Stimulated activated CD4-positive, alpha-beta T cell treated with anti-CD3 and anti-CD28 coated beads, Interleukin-12 subunit alpha, Interleukin-12 subunit beta, amount 100 ng/mL, for 4 hours (primary cell): ENCODE results near the gene SMIM8.
"Not testable (repeated sequence)": the region's sequence is repeated elsewhere in the genome, so short reads cannot be mapped to it uniquely, and the experiment has no call there.

Source experiments
- DNase-seq: peaks from one replicate; pipeline ENCODE4 v3.0.0-alpha.2; 2020

The SMIM8 gene

GRCh38 chr6:87322304-87323212, at the start of gene SMIM8:
Gene SMIM8, plus strand, starts transcription at chr6:87322588. Its CDS starts 14,444 bp downstream, at chr6:87337032.
- DNase-seq, result peak; percentile 87

- no peak for DNase-seq
These were observed 47.6 kb upstream of the SMIM8 start for GRCh38 chr6:87274660-87275274.

DNA sequence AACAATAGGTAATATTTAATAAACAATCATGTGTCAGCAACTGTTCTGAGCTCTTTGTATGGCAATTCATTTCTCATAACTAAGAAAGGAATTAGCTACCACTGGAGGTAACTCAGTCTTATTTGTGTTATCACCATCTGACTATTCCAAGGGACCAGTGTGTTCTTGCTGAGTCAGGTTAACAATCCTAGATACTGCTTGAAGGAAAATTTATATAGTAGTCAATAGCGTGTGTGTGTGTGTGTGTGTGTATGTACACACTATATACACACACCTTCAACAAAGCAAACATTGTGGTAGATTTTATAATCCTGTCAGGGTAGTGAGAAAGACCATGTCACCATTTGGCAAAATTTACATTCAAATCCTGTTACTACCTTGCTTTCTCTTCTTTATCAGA, 45.8 kb upstream of the SMIM8 start:
- no peak for DNase-seq

DNA sequence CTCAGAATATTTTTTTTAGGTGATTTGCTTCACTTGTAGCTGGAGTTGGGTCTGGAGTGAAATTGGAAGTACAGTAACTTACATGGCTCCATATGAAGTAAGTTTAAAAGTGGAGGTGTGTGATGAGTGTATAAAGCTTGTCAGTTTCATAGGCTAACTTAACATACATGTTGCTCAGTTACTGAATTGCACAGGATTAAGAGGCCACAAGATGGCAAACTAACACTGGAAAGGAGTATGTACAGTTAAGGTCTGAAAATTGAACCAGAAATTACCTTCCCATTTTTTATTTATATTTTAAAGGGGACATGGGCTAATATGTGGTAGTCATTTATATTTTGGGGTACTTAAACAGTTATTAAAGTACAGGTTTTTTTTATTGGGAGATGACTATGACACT, 45.3 kb upstream of the SMIM8 start:
- DNase-seq, result no peak

GRCh38 chr6:87279196-87279595, 43.2 kb upstream of the SMIM8 start:
- DNase-seq, result no peak

- DNase-seq, result no peak
These were observed 41.0 kb upstream of the SMIM8 start for GRCh38 chr6:87281426-87281825.

DNA sequence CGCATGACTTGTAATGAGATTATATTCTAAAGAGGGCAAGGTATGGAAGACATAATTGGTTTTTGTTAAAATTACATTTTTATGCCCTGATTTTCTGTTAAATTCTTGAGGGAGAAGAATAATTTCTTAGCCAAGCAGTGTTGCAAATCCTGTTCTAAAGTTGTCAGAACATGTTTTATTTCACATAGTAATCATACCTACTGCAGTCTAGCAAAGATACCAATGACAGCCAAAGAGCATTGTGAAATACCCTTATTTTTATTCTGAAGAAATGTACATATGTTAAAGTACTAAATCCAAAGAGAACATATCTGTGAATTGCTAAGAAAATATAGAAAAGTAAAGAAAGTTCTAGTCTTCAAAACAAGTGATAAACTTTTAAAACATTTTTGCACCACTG, 39.6 kb upstream of the SMIM8 start:
- no peak for DNase-seq

DNA sequence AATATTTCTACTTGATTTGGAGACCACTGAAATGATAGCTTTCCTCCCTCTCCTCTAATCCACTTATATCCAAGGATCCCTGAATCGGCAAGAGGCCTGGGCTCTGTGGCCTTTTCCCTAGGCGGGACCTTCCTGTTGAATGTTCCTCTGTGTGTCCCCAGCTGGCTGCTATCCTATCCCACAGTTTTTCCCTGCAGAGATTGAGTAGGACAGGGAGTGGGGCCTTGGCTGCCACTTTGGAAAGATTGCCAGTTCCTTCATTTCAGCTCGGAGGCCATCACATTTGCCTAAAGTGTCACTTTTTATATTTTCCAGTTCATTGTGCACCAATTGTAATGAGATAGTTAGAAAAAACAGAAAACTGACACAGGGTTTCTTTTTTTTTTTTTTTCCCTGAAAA, 38.9 kb upstream of the SMIM8 start:
- no peak for DNase-seq

DNA sequence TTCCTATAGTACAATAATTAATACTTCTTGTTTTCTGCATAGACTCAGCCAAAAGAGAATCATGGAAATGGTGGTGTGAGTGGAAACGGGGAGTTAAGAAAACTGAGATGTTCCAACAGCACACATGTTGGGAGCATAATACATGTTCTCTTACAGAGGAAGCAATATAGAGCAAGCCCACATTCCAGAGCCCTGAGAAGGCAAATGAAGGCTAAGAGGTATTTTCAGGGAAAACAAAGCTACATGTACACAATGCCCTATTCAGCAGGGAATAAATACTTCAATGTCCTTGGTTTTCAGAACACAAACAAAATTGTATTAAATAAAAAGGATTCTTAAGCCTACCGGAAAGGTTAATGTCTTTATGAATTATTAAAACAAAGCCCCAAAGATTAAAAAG, 35.1 kb upstream of the SMIM8 start:
- no peak for DNase-seq

GRCh38 chr6:87289571-87289970, 32.8 kb upstream of the SMIM8 start:
- DNase-seq, result no peak

- no peak for DNase-seq
These were observed 30.5 kb upstream of the SMIM8 start for GRCh38 chr6:87291883-87292282.

- no peak for DNase-seq
These were observed 28.9 kb upstream of the SMIM8 start for GRCh38 chr6:87293526-87293925.

- DNase-seq, result no peak
These were observed 25.3 kb upstream of the SMIM8 start for GRCh38 chr6:87297119-87297518.

DNA sequence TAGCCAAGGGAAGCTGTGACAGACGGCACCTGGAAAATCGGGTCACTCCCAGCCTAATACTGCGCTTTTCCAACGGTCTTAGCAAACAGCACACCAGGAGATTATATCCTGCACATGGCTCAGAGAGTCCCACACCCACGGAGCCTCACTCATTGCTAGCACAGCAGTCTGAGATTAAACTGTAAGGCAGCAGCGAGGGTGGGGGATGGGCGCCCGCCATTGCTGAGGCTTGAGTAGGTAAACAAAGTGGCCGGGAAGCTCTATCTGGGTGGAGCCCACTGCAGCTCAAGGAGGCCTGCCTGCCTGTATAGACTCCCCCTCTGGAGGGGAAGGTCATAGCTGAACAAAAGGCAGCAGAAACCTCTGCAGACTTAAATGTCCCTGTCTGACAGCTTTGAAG, 21.1 kb upstream of the SMIM8 start:
- DNase-seq, result not testable (repeated sequence)

DNA sequence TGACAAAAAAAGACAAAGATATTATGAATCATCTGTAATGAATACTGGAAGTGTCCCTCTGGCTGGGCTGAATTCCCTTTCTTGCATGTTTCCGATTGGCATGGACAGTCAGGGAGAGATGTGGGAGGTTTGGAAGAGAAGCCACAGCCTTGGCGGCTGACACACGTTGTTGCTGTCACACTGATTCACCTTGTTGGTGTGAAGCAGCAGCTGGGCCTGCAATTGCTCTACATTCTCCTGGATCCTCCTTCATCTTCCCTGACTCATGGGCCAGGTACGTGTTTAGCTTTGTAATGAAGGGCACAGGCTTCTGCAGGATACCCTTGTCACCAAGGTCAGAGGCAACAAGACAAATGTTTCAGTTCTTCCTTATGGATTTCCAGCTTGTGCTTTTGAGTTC, 13.4 kb upstream of the SMIM8 start:
- no peak for DNase-seq

DNA sequence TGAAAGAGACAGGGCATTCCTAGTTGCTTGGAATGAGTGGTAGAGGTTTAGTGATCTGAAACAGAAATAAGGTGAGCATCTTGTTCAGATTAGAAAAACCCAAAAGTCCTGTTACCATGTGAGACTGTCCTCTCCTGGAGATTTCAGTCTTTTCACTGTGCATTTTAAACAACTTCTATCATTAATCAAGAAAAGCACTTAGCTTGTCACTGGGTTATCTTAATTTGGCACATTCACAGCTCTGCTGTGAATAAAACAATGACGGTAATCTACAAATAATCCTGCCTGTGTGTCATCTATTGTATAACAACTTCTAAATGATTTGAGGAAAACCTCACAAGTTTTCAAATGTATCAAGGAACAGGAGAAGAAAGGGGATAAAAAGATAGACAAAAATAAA, 9.5 kb upstream of the SMIM8 start:
- DNase-seq, result no peak

- DNase-seq, result no peak
These were observed 7.3 kb upstream of the SMIM8 start for GRCh38 chr6:87315071-87315470.

DNA sequence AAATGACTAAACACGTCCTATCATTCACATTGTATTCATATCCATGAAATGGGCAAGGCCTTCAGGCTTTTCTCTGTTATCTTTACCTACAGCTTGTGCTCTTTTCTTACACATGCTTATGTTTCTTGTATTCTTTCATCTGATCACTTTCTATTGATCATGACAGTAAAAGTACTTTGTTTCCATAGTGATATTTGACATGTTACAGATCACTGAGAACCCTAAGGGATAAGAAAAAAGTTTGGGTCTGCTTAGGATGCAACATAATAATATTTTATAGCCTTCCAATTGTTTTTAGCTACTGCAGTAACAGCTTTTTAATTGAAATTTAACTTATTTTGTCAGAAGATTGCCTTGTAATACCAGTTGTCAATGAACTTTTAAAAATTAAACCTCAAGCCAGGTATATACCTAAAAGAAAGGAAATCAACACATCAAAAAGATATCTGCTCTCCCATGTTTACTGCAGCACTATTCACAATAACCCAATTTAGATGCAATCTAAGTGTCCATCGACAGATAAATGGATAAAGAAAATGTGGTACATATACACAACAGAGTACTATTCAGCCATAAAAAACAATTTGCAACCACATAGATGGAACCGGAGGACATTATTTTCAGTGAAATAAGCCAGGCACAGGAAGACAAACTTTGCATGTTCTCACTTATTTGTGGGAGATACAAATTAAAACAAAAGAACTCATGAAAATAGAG, 3.0 kb upstream of the SMIM8 start:
- no peak for DNase-seq

DNA sequence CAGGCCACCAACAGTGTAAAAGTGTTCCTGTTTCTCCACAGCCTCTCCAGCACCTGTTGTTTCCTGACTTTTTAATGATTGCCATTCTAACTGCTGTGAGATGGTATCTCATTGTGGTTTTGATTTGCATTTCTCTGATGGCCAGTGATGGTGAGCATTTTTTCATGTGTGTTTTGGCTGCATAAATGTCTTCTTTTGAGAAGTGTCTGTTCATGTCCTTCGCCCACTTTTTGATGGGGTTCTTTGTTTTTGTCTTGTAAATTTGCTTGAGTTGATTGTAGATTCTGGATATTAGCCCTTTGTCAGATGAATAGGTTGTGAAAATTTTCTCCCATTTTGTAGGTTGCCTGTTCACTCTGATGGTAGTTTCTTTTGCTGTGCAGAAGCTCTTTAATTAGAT, 1.5 kb downstream of the SMIM8 start:
- DNase-seq, result not testable (repeated sequence)

DNA sequence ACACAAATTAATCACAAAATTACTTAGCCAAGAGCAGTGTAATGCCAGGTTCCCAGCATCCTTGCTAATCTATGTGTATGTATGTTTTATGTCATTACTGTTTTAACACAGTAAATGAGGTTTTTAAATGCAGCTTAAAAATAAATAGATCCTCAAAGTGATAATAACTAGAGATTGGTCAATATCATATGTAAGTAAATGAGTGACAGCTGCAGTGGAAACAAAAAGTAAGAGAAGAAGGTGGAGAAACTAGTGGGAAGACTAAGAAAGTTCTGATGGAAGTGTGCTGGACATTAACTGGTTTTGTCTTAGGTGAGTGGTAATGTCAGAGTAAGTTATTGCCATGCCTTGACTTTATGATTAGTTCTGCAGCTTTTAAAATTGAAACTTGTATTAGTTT, 8.6 kb downstream of the SMIM8 start:
- no peak for DNase-seq

GRCh38 chr6:87333033-87333432, 10.6 kb downstream of the SMIM8 start:
- DNase-seq, result no peak

DNA sequence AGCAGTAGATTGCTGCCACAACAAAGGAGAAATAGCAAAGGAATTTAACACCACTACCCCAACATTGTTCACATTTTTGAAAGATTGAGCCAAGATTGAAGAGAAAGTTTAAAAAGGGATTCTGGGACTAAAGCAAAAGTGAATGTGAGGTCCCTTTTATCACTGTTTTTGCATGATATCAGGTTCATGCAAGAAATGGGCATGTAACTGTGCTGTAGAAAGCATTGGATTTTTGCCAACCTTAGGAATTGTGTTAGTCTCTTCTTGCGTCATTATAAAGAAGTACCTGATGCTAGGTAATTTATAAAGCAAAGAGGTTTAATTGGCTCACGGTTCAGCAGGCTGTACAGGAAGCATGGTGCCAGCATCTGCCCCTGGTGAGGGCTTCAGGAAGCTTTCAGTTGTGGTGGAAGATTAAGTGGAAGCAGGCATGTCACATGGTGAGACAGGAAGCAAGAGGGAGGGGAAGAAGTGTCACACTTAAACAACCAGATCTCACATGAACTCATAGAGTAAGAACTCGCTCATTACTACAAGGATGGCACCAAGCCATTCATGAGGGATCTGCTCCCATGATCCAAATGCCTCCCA, 11.3 kb downstream of the SMIM8 start:
- DNase-seq, result no peak

GRCh38 chr6:87334683-87335082, 12.3 kb downstream of the SMIM8 start:
- no peak for DNase-seq
